ENCODE measurements around the gene PEAR1.

Gene PEAR1

DNA sequence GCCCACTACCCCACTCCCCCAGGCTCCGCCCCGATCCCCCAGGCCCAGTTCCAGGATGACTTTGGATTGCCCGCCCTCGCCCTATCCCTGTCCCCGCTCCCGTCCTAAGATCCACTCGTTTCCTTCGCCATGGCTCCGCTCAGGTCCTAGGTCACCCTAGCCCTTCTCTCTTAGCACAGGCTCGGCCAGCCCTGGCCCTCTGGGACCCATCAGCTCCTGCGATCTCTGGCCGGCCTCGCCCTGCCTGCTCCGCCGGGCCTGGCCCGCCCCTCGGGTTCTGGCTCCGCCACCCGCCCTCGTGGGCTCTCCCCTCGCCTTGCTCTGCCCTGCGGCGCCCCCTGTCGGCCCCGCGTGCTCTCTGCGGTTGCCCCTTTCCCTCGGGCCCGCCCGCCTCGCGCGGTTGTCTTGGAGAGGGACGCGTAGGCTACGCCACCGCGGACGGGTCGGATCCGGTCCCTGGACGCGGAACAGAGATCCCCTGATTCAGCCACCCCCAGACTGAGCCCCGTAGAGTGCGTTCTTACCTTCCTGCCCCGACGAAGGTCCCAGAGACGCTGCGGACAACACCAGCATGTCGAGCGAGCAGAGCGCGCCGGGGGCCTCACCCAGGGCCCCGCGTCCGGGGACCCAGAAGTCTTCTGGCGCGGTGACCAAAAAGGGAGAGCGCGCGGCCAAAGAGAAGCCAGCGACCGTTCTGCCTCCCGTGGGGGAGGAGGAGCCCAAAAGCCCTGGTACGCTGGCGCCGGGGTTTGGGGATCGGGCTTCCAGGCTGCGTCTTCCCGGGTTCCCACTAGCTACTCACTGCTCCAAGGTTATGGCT lies 26.9 kb downstream of the PEAR1 start, which contains the start of gene LRRC71:
Gene LRRC71, plus strand, starts transcription at position 400 of the 820 bp plus-strand sequence. Its CDS starts 172 bp downstream, at position 572.
- Histone ChIP-seq H3K27me3 (ENCODE audit: low read depth, low read length) (peaks cover 30% of the 10 kb centered on the region), H3K9me3 (ENCODE audit: insufficient read depth, low read length) (no peaks in the 10 kb centered on the region), H2AFZ (ENCODE audit: low read depth, low read length) (no peak within 1 kb of the TSS), H3K36me3 (replicated peaks; ENCODE audit: low read depth, low read length) (no peaks in the 10 kb centered on the region), H3K9ac (ENCODE audit: low read length) (no peak within 1 kb of the TSS), H4K20me1 (ENCODE audit: insufficient read depth, low read length) (no peaks in the 10 kb centered on the region), H3K4me3 (ENCODE audit: low read length) (no peak within 1 kb of the TSS), H3K4me2 (ENCODE audit: low read length) (no peak within 1 kb of the TSS), H3K79me2 (ENCODE audit: low read length) (no peaks in the 10 kb centered on the region), H3K4me1 (ENCODE audit: low read length) (no peaks in the 10 kb centered on the region), H3K27ac (ENCODE audit: low read length) (no peak within 1 kb of the TSS)
- TF ChIP-seq, protein P1, sequence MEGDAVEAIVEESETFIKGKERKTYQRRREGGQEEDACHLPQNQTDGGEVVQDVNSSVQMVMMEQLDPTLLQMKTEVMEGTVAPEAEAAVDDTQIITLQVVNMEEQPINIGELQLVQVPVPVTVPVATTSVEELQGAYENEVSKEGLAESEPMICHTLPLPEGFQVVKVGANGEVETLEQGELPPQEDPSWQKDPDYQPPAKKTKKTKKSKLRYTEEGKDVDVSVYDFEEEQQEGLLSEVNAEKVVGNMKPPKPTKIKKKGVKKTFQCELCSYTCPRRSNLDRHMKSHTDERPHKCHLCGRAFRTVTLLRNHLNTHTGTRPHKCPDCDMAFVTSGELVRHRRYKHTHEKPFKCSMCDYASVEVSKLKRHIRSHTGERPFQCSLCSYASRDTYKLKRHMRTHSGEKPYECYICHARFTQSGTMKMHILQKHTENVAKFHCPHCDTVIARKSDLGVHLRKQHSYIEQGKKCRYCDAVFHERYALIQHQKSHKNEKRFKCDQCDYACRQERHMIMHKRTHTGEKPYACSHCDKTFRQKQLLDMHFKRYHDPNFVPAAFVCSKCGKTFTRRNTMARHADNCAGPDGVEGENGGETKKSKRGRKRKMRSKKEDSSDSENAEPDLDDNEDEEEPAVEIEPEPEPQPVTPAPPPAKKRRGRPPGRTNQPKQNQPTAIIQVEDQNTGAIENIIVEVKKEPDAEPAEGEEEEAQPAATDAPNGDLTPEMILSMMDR (IDR thresholded peaks at IDR 0.05; ENCODE audit: low read depth, low read length) = peak; percentile 30
- no peak for TF ChIP-seq EZH2phosphoT487 (IDR thresholded peaks at IDR 0.05; ENCODE audit: low read depth)

DNA sequence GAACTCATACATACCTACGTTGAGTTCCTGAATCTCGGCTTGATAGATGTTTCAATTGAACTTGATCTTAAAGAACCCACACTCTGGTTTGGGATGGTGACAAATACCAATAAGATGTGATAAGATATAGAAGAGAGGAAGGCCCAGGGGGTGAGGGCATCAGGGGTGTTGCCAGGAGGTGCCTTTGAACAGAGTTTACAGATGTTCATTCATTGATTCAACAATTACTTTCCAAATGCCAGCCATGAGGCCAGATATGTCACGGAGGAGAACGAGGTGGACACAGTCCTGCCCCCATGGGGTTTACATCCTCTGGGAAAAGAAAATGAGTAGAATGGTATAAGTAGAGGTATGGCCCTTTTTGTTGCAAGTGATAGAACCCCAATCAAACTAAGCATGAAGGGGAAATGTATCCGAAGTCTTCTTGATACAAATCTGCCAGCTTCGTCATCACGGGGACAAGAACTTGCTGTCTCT lies 27.6 kb downstream of the PEAR1 start:
- TF ChIP-seq, protein P1 (IDR thresholded peaks at IDR 0.05; ENCODE audit: low read depth, low read length) = no peak
- no peak for TF ChIP-seq EZH2phosphoT487 (IDR thresholded peaks at IDR 0.05; ENCODE audit: low read depth)
- no peak overlapping the region for H2AFZ ChIP-seq (ENCODE audit: low read depth, low read length)

DNA sequence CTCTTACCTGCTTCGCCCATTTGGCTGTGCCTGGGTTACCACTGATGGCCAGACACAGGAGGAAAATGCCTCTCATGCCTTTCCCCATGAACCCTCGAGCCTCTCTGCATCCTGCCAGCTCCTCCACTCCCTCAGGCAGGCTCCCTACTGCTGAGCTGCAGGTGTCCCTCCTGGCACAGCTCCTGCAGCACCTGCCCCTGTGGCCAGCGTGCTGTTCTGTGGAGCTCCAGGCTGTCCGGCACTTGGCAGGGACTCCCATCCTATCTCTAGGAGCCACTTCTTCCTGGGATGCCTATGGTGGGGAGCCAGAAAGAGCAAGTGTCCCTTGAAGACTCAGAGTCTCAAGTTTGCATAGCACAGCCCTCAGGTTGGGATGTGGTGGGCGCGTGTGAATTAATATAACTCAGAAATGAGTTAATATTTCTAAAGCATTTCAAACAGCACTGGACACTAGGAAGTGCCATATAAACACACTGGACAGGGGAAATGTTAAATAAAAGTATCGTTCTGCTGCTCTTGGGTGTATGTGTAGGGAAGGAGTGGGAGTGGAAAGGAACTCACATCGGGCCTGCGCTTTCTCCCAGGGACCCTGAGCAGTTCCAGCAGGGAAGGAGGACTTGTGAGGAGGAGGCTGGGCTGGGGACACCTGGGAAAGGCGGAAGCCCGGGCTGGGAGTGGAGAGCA lies 29.6 kb downstream of the PEAR1 start:
- Histone ChIP-seq H3K4me2 (ENCODE audit: low read length) (no peak overlapping the region), H3K9ac (ENCODE audit: low read length) (no peak overlapping the region), H3K36me3 (replicated peaks; ENCODE audit: low read depth, low read length) (no peaks in the 10 kb centered on the region), H3K4me3 (ENCODE audit: low read length) (no peak overlapping the region), H3K79me2 (ENCODE audit: low read length) (no peaks in the 10 kb centered on the region), H3K9me3 (ENCODE audit: insufficient read depth, low read length) (no peaks in the 10 kb centered on the region), H3K27me3 (ENCODE audit: low read depth, low read length) (peaks cover 40% of the 10 kb centered on the region), H2AFZ (ENCODE audit: low read depth, low read length) (no peak overlapping the region), H3K4me1 (ENCODE audit: low read length) (no peaks in the 10 kb centered on the region), H3K27ac (ENCODE audit: low read length) (no peak overlapping the region), H4K20me1 (ENCODE audit: insufficient read depth, low read length) (no peaks in the 10 kb centered on the region)
- TF ChIP-seq, protein P1 (IDR thresholded peaks at IDR 0.05; ENCODE audit: low read depth, low read length) = no peak
- no peak for TF ChIP-seq EZH2phosphoT487 (IDR thresholded peaks at IDR 0.05; ENCODE audit: low read depth)

More for the DNA sequence above, 27.6 kb downstream of the PEAR1 start:
- Histone ChIP-seq H3K4me1 (ENCODE audit: low read length) (no peaks in the 10 kb centered on the region), H3K4me3 (ENCODE audit: low read length) (no peak overlapping the region), H3K4me2 (ENCODE audit: low read length) (no peak overlapping the region), H3K9me3 (ENCODE audit: insufficient read depth, low read length) (no peaks in the 10 kb centered on the region), H3K27me3 (ENCODE audit: low read depth, low read length) (peaks cover 35% of the 10 kb centered on the region), H3K9ac (ENCODE audit: low read length) (no peak overlapping the region), H3K27ac (ENCODE audit: low read length) (no peak overlapping the region), H3K36me3 (replicated peaks; ENCODE audit: low read depth, low read length) (no peaks in the 10 kb centered on the region), H3K79me2 (ENCODE audit: low read length) (no peaks in the 10 kb centered on the region), H4K20me1 (ENCODE audit: insufficient read depth, low read length) (no peaks in the 10 kb centered on the region)
